Stimulated activated CD4-positive, alpha-beta T cell treated with anti-CD3 and anti-CD28 coated beads, TNF-alpha, amount 100 ng/mL, for 48 hours (primary cell): ENCODE data around the gene MROH2A.
"Not testable (repeated sequence)": the region's sequence is repeated elsewhere in the genome, so short reads cannot be mapped to it uniquely, and the experiment has no call there.

Experiments
- DNase-seq, 3 donors: peaks; one replicate each; pipeline ENCODE4 v3.0.0-alpha.2; 2020; ENCODE audit warnings: low read depth in 3 of 3

MROH2A gene

GRCh38 chr2:233778030-233778429, at the start of gene MROH2A:
MROH2A (plus strand) TSS chr2:233778330; CDS start chr2:233779359, 1,029 bp downstream.
- DNase-seq: no peak

GRCh38 chr2:233728723-233729301, 49.3 kb upstream of the MROH2A start, which contains the start of gene UGT1A3:
UGT1A3 (plus strand) TSS chr2:233729042; CDS start chr2:233729127, 85 bp downstream.
- no peak for DNase-seq

- not testable (repeated sequence) for DNase-seq
Measured at GRCh38 chr2:233736868-233737653, 41.1 kb upstream of the MROH2A start.

GRCh38 chr2:233740870-233741269, 37.3 kb upstream of the MROH2A start:
- no peak for DNase-seq

GRCh38 chr2:233743464-233744259, 34.5 kb upstream of the MROH2A start:
- no peak for DNase-seq

- no peak for DNase-seq
Measured at GRCh38 chr2:233745073-233745755, 32.9 kb upstream of the MROH2A start.

- not testable (repeated sequence) for DNase-seq
Measured at GRCh38 chr2:233745838-233746237, 32.3 kb upstream of the MROH2A start.

GRCh38 chr2:233746475-233747282, 31.5 kb upstream of the MROH2A start:
- no peak for DNase-seq

- no peak for DNase-seq
Measured at GRCh38 chr2:233747283-233747544, 30.9 kb upstream of the MROH2A start.

- DNase-seq: not testable (repeated sequence)
Measured at GRCh38 chr2:233750689-233751088, 27.4 kb upstream of the MROH2A start.

- DNase-seq: not testable (repeated sequence)
Measured at GRCh38 chr2:233751212-233752009, 26.7 kb upstream of the MROH2A start.

GRCh38 chr2:233754872-233755611, 23.1 kb upstream of the MROH2A start:
- DNase-seq: no peak

- no peak for DNase-seq
Measured at GRCh38 chr2:233756429-233757081, 21.6 kb upstream of the MROH2A start.

GRCh38 chr2:233758141-233758540, 20.0 kb upstream of the MROH2A start:
- no peak for DNase-seq

- no peak for DNase-seq
Measured at GRCh38 chr2:233758849-233759248, 19.3 kb upstream of the MROH2A start.

GRCh38 chr2:233760043-233760442, 18.1 kb upstream of the MROH2A start, which contains the start of gene UGT1A1:
UGT1A1 (plus strand) TSS chr2:233760270; CDS start chr2:233760288, 18 bp downstream.
- no peak for DNase-seq

GRCh38 chr2:233761040-233761769, 16.9 kb upstream of the MROH2A start:
- DNase-seq: no peak

GRCh38 chr2:233764264-233764663, 13.9 kb upstream of the MROH2A start:
- DNase-seq: no peak
